ENCODE data around the gene TP53I11.
A peak's percentile ranks its signal among the peaks of the same experiment; 100 is the strongest.

Gene TP53I11

DNA sequence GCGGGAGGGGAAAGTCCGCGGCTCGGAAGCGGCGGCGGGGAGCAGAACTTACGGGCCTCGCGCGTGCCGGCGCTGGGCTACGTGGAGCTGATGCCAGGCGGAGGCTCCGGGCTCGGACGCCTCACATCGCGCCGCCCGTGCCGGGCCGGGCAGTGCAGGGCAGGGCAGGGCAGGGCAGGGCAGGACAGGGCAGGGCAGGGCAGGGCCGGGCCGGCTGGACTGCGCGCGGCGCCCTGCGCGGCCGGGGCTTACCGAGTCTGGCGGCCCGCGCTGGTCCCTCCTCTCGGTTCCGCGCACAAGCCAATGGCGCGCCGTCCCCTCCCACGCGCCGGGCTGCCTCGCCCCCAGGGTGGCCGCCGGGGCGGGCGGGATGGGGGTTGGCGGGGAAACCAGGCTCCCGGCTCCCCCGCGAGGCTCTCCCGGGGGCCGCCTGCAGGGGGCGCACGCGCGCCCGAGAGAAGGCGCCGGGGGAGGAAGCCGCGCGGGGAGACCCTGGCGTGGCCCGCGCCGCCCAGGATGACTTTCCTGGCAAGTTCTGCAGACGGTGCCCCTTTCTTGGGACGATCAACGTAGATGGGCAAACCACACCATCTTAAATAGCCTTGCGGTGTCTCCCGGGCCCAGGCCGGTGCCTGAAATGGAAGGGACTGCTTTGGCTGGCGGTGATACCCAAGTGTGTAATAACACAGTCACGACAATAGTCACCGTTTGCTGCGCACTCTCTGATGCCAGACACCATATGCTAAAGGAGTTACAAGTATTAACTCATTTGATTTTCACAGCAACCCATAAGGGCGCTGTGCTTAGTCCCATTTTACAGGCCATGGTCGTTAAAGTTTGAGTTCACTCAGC is at the start of gene TP53I11:
Gene TP53I11, minus strand, starts transcription at position 259 of the 852 bp plus-strand sequence. CDS start 12,548 bp downstream, outside the sequence.
- DNase-seq (ENCODE audit: low read depth): peak; percentile 48

DNA sequence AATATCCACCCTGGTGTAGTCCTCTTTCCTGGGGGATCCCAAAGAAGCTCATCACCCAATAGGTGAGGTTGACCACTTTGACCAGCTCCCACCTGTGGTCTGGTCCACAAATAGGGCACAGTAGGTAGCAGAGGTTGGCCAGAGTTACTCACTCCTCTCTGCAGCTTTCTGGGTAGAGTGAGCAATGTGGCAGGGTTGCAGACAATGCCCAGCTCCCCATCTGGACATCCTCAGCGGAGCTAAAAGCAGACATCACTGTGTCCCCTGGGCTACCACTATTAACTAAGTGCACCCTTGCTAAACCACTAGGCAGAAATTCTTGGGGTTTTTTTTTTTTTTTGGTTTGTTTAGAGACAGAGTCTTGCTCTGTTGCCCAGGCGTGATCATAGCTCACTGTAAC is 48.4 kb upstream of the TP53I11 start:
- no peak for DNase-seq (ENCODE audit: low read depth)

- no peak for DNase-seq (ENCODE audit: low read depth)
Observed at GRCh38 chr11:44998051-44998450, 47.4 kb upstream of the TP53I11 start.

DNA sequence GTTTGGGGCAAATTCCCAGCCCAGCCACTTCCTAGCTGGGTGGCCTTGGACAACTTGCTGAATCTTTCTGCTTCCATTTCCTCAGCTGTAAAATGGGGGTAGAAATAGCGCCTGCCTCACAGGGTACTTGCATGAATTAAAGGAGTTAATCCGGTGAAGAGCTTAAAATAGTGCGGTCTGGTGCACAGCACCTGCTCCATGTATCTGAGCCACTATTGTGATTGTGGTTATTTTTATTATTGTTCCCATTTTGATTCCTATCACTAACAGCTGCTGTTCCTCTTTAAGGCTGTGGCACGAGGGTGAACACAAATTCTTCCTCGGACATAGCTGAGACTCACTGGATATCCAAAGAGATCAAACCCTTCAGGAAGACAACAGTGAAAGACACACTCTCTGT is 46.9 kb upstream of the TP53I11 start:
- no peak for DNase-seq (ENCODE audit: low read depth)

DNA sequence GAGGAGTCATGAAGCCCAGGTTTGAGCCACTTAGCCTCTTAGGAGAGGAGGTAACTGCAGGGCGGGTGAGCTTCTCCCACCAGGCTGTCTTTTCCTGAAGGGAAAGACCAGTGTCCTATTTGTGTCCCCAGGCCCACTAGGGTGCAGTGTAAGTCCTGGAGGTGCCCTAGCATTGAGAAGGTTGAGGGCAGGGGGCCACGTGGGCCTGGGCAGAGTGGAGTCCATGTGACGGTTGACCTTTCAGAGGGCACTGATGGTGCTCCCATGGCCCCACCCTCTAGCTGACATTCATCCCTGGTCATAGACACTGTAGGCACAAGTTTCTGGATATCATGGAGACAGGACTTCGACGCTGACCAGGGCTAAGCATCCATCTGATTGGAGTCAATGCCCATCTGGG is 44.1 kb upstream of the TP53I11 start:
- DNase-seq (ENCODE audit: low read depth): no peak

DNA sequence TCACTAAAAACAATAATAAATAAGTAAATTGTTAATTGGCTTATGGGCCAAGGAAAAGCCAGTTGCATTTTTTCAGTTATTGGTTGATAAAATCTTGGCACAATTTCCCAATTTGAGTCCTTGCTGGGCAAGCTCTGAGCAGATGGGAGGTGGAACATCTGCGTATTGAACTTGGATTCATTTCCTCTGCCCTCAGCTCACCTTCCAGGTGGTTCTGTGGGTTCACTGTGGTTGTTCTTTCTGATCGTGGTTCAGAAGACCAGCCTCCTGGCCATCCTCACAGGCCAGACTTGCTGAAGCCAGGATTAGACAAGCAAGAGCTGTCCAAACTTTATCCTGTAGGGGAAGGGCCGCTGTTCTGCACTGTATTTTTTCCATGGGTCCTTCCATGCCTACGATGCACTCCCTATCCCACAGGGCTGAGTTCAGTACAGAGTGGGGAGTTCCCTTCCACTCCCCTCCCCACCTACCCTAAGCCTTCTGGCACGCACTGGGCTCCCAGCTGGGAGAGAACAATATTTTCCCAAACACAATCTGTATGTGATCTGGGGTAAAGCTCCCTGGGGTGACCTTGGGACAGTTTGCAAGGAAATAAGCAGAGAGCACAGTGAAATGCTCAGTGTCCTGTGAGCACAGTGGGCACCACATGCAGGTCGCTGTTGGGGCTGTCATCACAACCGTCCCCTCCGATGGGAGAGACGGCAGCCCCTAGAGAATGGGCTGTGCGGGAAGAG is 43.5 kb upstream of the TP53I11 start:
- no peak for DNase-seq (ENCODE audit: low read depth)

GRCh38 chr11:44992774-44993173 is 42.1 kb upstream of the TP53I11 start:
- no peak for DNase-seq (ENCODE audit: low read depth)

DNA sequence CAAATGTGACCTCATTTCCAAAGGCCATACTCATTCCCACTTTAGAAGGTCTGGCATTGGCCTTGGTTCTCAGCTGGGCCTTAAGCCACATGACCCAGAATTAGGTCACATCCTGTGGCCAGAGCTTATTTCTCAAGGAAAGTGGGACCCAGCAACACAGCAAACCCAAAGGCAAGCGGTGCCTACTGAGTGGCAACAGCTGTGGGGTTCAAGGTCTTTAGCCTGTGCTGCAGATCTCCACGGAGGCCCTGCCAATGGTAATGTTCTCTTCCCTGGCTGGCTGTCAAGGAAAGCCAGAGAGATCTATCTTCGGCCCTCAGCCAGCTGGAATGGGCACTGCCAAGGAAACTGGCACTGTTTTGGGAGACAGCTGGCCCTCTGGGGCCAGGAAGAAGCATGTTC is 41.5 kb upstream of the TP53I11 start:
- no peak for DNase-seq (ENCODE audit: low read depth)

DNA sequence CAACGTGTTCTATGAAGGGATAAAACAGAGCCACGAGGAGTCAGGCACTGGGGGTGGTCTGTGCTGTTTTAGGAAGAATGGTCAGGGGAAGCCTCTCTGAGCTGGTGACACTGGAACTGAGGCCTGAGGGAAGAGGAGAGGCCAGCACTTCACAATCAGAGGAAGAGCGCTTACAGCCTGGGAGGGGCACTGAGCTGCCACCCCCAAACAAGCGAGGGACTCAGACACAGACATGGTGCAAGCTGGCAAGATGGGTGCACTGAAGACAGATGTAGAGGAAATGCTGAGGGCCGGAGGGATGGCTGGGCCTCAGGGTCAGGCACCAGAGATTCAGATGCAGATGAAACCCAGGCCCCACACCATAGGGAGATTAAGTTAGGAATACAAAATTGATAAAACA is 40.0 kb upstream of the TP53I11 start:
- DNase-seq (ENCODE audit: low read depth): no peak

DNA sequence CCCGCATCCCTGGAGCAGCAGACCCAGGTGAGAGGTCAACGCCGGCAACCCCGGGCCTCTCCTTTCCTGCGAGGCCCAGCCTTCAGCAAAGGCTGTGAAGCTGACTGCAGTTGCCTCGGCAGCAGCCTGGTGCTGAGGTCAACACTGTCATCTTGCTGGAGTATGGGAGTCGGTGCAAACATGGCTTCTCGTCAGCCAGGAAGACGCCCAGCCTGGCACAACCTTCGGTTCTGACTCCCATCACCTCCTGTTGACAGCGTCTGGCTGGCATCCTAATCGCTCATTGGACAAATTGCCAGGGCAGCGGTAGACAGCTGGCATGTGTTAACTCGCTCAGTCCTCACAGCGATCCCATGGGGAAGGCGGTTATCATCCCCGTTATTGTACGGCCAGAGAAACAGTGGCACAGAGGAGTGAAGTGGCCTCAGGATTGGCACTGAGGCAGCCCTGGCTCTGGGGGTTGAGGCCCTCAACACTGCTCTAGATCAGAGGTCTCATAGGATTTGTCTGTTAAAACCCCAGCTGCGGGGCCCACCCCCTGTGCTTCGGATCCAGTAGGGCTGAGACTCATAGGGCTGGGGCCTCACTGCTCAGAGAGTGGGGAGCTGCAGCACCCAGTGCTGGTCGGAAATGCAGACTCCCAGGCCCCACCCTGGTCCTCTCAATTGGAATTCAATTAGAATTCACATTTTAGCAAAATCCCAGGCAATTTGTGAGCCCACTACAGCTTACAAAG is 39.3 kb upstream of the TP53I11 start:
- no peak for DNase-seq (ENCODE audit: low read depth)

DNA sequence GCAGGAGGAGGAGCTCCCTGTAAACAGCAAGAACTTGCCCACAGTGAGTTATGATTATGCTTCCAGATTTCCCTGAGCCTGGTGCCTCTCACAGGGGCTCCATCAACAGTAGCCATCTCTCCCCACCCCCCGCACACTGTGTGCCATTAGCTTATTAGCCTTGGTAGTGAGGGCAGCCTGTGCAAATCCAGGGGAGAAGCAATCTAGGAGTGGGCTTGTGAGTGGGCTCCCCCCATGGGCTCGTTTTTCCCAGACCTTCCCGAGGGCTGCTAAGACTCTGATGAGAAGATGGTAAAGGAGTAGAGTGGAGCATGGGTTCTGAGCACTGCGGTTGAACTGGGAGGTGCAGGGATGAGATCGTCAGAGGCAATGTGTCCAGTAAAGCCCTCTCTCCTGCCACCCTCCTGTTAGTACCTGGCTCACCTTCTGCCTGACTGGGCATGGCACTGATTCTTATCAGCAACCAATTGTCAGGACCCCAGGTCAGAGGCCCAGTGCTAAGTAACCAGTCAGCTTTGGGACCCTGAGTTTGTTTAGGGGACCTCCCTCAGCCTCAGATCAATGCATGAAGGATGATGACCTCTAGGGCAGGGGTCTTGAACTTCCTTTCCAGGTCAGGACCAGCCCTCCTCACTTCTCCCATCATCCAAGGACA is 38.4 kb upstream of the TP53I11 start:
- DNase-seq (ENCODE audit: low read depth): no peak

DNA sequence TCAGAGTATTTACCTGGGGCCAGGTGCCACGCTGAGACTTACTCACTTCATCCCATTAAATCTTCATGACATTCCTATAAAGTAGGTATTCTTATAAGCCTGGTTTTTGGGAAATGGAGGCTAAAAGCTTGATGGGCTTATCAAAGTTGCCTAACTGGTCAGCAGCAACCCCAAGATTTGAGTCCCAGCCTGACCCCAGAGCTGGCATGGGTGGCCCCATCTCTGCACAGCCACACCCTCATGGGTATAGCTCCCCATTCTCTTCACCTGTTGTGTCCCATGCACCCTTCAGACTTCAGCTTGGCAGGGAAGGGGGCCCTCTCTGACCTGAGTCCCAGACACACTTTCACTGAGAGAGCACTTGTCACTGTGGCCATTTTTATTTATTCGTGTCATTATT is 37.4 kb upstream of the TP53I11 start:
- no peak for DNase-seq (ENCODE audit: low read depth)

- no peak for DNase-seq (ENCODE audit: low read depth)
Observed at GRCh38 chr11:44987506-44987905, 36.8 kb upstream of the TP53I11 start.

GRCh38 chr11:44986315-44986714 is 35.6 kb upstream of the TP53I11 start:
- DNase-seq (ENCODE audit: low read depth): no peak

DNA sequence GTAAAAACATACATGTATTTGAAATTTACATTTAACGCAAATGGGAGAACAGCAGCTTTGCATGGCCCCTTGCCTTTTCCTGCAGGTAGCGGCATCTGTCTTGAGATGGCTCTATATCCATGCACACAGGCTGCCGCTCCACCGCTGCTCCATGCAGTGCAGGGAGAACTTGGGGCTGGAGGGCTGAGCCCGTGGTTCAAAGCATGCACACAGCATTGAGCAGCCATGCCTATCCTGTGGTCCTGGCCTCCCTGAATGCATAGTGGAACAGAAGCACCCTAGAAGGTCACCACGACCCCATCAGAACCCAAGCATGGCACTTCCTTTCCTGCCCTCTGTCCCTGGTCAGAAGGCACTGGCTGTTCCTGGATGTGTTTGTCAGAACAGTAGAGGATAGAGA is 35.0 kb upstream of the TP53I11 start:
- no peak for DNase-seq (ENCODE audit: low read depth)

DNA sequence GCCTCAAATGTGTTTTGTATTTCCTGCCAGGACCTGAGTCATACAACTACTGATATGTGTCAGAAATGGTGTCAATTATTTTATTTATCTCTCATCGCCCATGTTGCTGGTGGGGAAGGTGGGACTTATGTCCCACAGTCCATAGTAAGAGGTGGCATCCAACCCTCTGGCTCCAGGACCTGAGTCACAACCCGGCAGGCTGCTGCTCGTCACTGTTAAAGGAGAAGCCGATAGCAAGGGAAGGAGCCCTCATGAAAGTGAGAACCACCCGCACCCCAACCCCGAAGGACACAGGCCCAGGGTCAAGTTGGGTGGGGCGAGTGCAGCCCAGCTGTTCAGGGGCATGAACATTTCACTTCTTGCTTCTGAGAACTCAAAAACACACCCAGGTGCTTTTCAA is 33.1 kb upstream of the TP53I11 start:
- no peak for DNase-seq (ENCODE audit: low read depth)

- no peak for DNase-seq (ENCODE audit: low read depth)
Observed at GRCh38 chr11:44982496-44983062, 31.9 kb upstream of the TP53I11 start.

DNA sequence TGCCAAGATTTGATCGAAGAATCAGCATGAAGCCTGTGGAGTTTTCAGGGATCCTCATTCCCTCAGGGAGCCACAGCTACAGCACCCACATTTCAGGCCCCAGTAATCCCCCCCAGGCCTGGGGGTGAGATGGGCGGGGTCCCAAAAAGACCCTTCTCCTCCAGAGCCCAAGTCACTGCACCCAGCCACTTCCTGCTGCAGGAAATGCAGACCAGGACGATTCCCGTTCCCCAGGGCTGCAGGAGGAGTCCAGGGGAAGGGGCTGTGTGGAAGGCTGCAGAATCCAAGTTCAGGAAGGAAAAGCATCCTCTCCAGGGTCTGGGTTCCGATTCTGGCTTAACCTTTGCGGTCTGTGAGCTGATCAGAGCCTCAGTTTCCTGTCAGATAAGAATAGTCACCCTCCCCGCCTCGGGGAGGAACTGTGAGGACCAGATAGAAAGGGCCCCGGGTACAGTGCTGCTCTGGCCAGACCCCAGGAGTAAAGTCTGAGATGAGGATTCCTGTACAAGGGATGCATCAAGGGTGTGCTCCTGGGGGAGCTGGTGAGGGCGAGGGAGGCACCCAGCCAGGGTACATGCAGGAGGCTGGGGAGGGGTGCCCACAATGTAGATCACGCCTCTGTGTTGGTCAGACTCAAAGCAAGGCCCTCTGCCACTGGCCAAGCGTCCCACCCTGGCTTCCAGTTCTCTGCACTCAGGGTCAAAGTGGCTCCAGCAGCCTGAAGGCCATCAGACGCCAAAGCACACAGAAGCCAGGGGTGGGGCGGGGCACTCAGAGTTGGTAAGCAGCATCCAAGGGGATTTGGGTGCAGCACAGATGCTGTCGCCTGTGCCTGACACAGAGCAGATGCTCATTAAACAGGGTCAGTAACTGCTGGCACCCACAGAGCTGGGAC is 30.1 kb upstream of the TP53I11 start:
- DNase-seq (ENCODE audit: low read depth): no peak

- no peak for DNase-seq (ENCODE audit: low read depth)
Observed at GRCh38 chr11:44979543-44980399, 29.1 kb upstream of the TP53I11 start.

DNA sequence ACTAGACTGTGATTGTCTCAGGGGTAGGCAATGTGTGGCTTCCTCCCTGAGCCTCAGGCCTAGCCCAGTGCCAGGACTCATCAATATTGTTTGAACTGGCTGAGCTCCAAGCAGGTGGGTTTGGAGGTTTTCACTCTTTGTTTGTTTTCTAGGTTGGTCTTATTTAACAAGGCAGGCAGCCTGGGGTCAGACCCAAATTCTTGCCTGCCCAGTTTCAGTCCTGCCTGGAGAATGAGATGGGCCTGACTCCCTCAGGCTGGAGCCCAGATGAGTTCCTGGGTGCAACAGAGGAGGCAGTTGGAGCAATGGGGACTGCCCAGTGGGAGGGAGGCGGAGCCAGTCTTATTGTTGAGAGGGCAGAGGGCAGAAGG is 28.3 kb upstream of the TP53I11 start:
- no peak for DNase-seq (ENCODE audit: low read depth)
